ENCODE measurements around the gene CAND2.

The CAND2 gene

GRCh38 chr3:12824299-12824698 lies 27.8 kb downstream of the CAND2 start:
- in situ Hi-C loops (cut with HindIII; ENCODE audit: low pct_ligation_motif_present, low sequenced_read_pairs) = no loop called here
- no peak overlapping the region for H3K4me3 ChIP-seq (ENCODE audit: low read depth, low read length)
- no peak overlapping the region for H3K27ac ChIP-seq
- H3K36me3 ChIP-seq (replicated peaks) = no peaks in the 10 kb centered on the region
- TF ChIP-seq, protein P1, sequence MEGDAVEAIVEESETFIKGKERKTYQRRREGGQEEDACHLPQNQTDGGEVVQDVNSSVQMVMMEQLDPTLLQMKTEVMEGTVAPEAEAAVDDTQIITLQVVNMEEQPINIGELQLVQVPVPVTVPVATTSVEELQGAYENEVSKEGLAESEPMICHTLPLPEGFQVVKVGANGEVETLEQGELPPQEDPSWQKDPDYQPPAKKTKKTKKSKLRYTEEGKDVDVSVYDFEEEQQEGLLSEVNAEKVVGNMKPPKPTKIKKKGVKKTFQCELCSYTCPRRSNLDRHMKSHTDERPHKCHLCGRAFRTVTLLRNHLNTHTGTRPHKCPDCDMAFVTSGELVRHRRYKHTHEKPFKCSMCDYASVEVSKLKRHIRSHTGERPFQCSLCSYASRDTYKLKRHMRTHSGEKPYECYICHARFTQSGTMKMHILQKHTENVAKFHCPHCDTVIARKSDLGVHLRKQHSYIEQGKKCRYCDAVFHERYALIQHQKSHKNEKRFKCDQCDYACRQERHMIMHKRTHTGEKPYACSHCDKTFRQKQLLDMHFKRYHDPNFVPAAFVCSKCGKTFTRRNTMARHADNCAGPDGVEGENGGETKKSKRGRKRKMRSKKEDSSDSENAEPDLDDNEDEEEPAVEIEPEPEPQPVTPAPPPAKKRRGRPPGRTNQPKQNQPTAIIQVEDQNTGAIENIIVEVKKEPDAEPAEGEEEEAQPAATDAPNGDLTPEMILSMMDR (IDR thresholded peaks at IDR 0.05; ENCODE audit: low read depth, low read length, missing control alignments) = no peak
- no peaks in the 10 kb centered on the region for H3K27me3 ChIP-seq (replicated peaks)
- no peak for DNase-seq

- Histone ChIP-seq H3K4me3 (ENCODE audit: low read depth, low read length) (no peak overlapping the region), H3K27ac (no peak overlapping the region), H3K36me3 (replicated peaks) (no peaks in the 10 kb centered on the region), H3K27me3 (replicated peaks) (no peaks in the 10 kb centered on the region)
- no peak for DNase-seq
- TF ChIP-seq, protein P1 (IDR thresholded peaks at IDR 0.05; ENCODE audit: low read depth, low read length, missing control alignments) = no peak
- in situ Hi-C loops (cut with HindIII; ENCODE audit: low pct_ligation_motif_present, low sequenced_read_pairs) = no loop called here
These were observed 28.7 kb downstream of the CAND2 start for GRCh38 chr3:12825156-12825555.

- Histone ChIP-seq H3K27ac (no peak overlapping the region), H3K4me3 (ENCODE audit: low read depth, low read length) (no peak overlapping the region), H3K36me3 (replicated peaks) (peaks cover 24% of the 10 kb centered on the region), H3K27me3 (replicated peaks) (no peaks in the 10 kb centered on the region)
- TF ChIP-seq, protein P1 (IDR thresholded peaks at IDR 0.05; ENCODE audit: low read depth, low read length, missing control alignments) = no peak
- in situ Hi-C loops (cut with HindIII; ENCODE audit: low pct_ligation_motif_present, low sequenced_read_pairs) = no loop called here
- DNase-seq = no peak
These were observed 32.3 kb downstream of the CAND2 start for GRCh38 chr3:12828751-12829150.

DNA sequence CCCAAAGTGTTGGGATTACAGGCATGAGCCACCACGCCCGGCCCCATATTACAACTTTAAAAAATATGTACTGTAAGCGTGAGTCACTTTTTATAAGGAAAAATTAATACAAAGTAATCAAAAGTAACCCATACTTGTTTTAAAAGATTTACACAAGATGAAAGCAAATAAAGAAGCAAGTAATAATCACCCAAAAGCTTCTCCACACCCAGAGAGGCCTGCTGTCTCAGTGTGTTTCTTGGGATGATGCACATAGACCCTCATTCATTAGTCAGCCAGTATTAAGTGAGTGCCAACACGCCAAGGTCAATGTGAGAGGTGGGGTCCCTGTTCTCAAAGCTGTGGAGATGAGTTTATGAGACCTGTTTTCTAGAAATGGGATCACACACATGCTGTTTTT lies 32.9 kb downstream of the CAND2 start:
- H3K36me3 ChIP-seq (replicated peaks) = peaks cover 30% of the 10 kb centered on the region
- TF ChIP-seq, protein P1 (IDR thresholded peaks at IDR 0.05; ENCODE audit: low read depth, low read length, missing control alignments) = no peak
- no peak overlapping the region for H3K27ac ChIP-seq
- H3K4me3 ChIP-seq (ENCODE audit: low read depth, low read length) = no peak overlapping the region
- in situ Hi-C loops (cut with HindIII; ENCODE audit: low pct_ligation_motif_present, low sequenced_read_pairs) = no loop called here
- no peaks in the 10 kb centered on the region for H3K27me3 ChIP-seq (replicated peaks)
- DNase-seq = no peak

GRCh38 chr3:12829886-12830784 lies 33.7 kb downstream of the CAND2 start:
- in situ Hi-C loops (cut with HindIII; ENCODE audit: low pct_ligation_motif_present, low sequenced_read_pairs) = no loop called here
- Histone ChIP-seq H3K27me3 (replicated peaks) (no peaks in the 10 kb centered on the region), H3K27ac (no peak overlapping the region), H3K36me3 (replicated peaks) (peaks cover 37% of the 10 kb centered on the region), H3K4me3 (ENCODE audit: low read depth, low read length) (no peak overlapping the region)
- TF ChIP-seq, protein P1 (IDR thresholded peaks at IDR 0.05; ENCODE audit: low read depth, low read length, missing control alignments) = peak; percentile 41
- DNase-seq = no peak

All from brain microvascular endothelial cell (primary cell).